Measurements from ENCODE around the gene JMY. TPM values are rescaled to one million over a fixed set of nuclear protein-coding genes. Genes with fewer than 3 reads are reported as not detected.

Gene JMY
- polyA plus RNA-seq, 1 of the 3 experiments (the other 2 are of a cell fraction): 1.7 TPM

- H3K4me1 ChIP-seq (ENCODE audit: control insufficient read depth in 1 of 2, insufficient read depth in 2 of 2, low read depth in 1 of 2, low read length in 1 of 2): no peaks in the 10 kb centered on the region; a peak in 1 of 4 replicates
- H4K20me1 ChIP-seq (ENCODE audit: insufficient read depth): no peaks in the 10 kb centered on the region
- ChIA-PET POLR2A (interaction anchor here (0.6 kb wide), 1 partner anchor 16 kb away, joined by 3 read pairs; no protein-coding TSS in a partner anchor), CTCF (no interaction called here)
- H3K4me2 ChIP-seq: no peak overlapping the region
- no peak overlapping the region for H3K9ac ChIP-seq
- no peaks in the 10 kb centered on the region for H3K36me3 ChIP-seq (replicated peaks in 1 of 2; ENCODE audit: control insufficient read depth in 1 of 2, insufficient read depth in 2 of 2, low read length in 1 of 2)
- no peaks in the 10 kb centered on the region for H3K27me3 ChIP-seq (ENCODE audit: insufficient read depth)
- no peak overlapping the region for H3K27ac ChIP-seq (ENCODE audit: low read depth in 2 of 2, low read length in 1 of 2)
- H3K9me2 ChIP-seq: no peaks in the 10 kb centered on the region
- no peaks in the 10 kb centered on the region for H3K9me3 ChIP-seq
- 63% methylated on average over 6 of the region's 10 CpGs for WGBS (ENCODE audit: low lambda C conversion rate)
- H3K4me3 ChIP-seq (ENCODE audit: low read depth in 2 of 2, low read length in 1 of 2): no peak overlapping the region
- TF ChIP-seq FOXJ3 (CRISPR knock-in tag; IDR thresholded peaks at IDR 0.05) (no peak), TEAD4 (IDR thresholded peaks at IDR 0.05; ENCODE audit: borderline replicate concordance, insufficient read depth) (no peak), PBX3 (IDR thresholded peaks at IDR 0.05) (0 out of 2 replicates have a peak, but pooled peaks have one; percentile 17), TCF12 (IDR thresholded peaks at IDR 0.05) (peak; percentile 68), RCOR1 (IDR thresholded peaks at IDR 0.05; ENCODE audit: low read length) (no peak), TAF1 (IDR thresholded peaks at IDR 0.05; ENCODE audit: borderline replicate concordance, low read depth, low read length) (no peak), GATA2 (CRISPR knock-in tag; IDR thresholded peaks at IDR 0.05) (0 out of 2 replicates have a peak, but pooled peaks have one; percentile 9), EP300 (IDR thresholded peaks at IDR 0.05; ENCODE audit: borderline replicate concordance in 1 of 2, low read depth in 1 of 2, low read length in 1 of 2) (peak in 1 of 2 experiments; percentile 18; a peak in 1 of 4 replicates), NFIC (IDR thresholded peaks at IDR 0.05; ENCODE audit: borderline replicate concordance) (no peak), JUND (IDR thresholded peaks at IDR 0.05) (peak; percentile 18; the same call in 1 of the 2 replicates), SIN3A (IDR thresholded peaks at IDR 0.05; ENCODE audit: borderline replicate concordance, low read depth, low read length) (no peak)
- TF ChIP-seq, protein P1, sequence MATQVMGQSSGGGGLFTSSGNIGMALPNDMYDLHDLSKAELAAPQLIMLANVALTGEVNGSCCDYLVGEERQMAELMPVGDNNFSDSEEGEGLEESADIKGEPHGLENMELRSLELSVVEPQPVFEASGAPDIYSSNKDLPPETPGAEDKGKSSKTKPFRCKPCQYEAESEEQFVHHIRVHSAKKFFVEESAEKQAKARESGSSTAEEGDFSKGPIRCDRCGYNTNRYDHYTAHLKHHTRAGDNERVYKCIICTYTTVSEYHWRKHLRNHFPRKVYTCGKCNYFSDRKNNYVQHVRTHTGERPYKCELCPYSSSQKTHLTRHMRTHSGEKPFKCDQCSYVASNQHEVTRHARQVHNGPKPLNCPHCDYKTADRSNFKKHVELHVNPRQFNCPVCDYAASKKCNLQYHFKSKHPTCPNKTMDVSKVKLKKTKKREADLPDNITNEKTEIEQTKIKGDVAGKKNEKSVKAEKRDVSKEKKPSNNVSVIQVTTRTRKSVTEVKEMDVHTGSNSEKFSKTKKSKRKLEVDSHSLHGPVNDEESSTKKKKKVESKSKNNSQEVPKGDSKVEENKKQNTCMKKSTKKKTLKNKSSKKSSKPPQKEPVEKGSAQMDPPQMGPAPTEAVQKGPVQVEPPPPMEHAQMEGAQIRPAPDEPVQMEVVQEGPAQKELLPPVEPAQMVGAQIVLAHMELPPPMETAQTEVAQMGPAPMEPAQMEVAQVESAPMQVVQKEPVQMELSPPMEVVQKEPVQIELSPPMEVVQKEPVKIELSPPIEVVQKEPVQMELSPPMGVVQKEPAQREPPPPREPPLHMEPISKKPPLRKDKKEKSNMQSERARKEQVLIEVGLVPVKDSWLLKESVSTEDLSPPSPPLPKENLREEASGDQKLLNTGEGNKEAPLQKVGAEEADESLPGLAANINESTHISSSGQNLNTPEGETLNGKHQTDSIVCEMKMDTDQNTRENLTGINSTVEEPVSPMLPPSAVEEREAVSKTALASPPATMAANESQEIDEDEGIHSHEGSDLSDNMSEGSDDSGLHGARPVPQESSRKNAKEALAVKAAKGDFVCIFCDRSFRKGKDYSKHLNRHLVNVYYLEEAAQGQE (IDR thresholded peaks at IDR 0.05; ENCODE audit: low read depth, low read length): no peak
- H3K79me2 ChIP-seq (ENCODE audit: insufficient read depth): no peaks in the 10 kb centered on the region
- DNase-seq: peak; percentile 23
- no peaks in the 10 kb centered on the region for H3F3A ChIP-seq (replicated peaks; ENCODE audit: insufficient read depth)
- no peak overlapping the region for H2AFZ ChIP-seq (ENCODE audit: low read depth)
These were observed 6.4 kb upstream of the JMY start for GRCh38 chr5:79229357-79230174.
